Vagina (tissue), 2 donors: ENCODE data around the gene RNF213. TPM values are rescaled to one million over a fixed set of nuclear protein-coding genes. Genes with fewer than 3 reads are reported as not detected.
A peak's percentile ranks its signal among the peaks of the same experiment; 100 is the strongest.

ENCODE experiments used
- DNase-seq, 2 donors: peaks; one replicate each; pipeline ENCODE4 v3.0.0-alpha.2; 2017; ENCODE audit errors: extremely low spot score in 2 of 2
- H3K27ac ChIP-seq: fragments of 200-600 bp; sonication (generic); one replicate; pipeline ENCODE4 v1.5.1; 2019
- H3K27me3 ChIP-seq: fragments of 200-600 bp; sonication (generic); one replicate; pipeline ENCODE4 v1.5.1; 2019
- H3K36me3 ChIP-seq, 2 donors: fragments of 200-600 bp; sonication (generic); one replicate each; pipeline ENCODE4 v1.5.1; 2017 to 2019
- H3K4me1 ChIP-seq: fragments of 200-600 bp; sonication (generic); one replicate; pipeline ENCODE4 v1.5.1; 2019
- H3K4me3 ChIP-seq, 2 donors: fragments of 200-600 bp; sonication (generic); 1 replicate in 1 of 2; 2 replicates in 1 of 2; pipeline ENCODE4 v1.5.1; 2016 to 2019
- H3K9me3 ChIP-seq: fragments of 200-600 bp; sonication (generic); one replicate; pipeline ENCODE4 v1.5.1; 2019
- POLR2A ChIP-seq, 2 donors: fragments of 450-650 bp; IDR thresholded peaks; one replicate each; pipeline ENCODE4 v1.6.1; 2017; ENCODE audit warnings: antibody characterized with exemption in 2 of 2, mild to moderate bottlenecking in 2 of 2, moderate library complexity in 2 of 2
- POLR2AphosphoS5 ChIP-seq, 2 donors: sonication (generic); formaldehyde crosslinking; IDR thresholded peaks; one replicate each; pipeline ENCODE4 v1.9.0; 2017; ENCODE audit warnings: antibody characterized with exemption in 2 of 2, mild to moderate bottlenecking in 2 of 2, low read depth in 1 of 2; ENCODE audit not compliant: insufficient read depth in 1 of 2
- intact Hi-C: fragments of 100-400 bp; cut with DNase I; formaldehyde crosslinking; loops from one replicate; pipeline ENCODE4 v1.15.1; 2023
- total RNA-seq: library from RNA; depleted of rRNA; stranded (reverse); fragments of >200 nt; gene quantifications from one replicate; pipeline ENCODE4 v1.2.3, GENCODE V29; 2016
- TF ChIP-seq, protein P1 (sequence below), 3 experiments: fragments of 450-650 bp in 2 of 3; fragments of 200-600 bp in 1 of 3; sonication (generic) in 1 of 3; IDR thresholded peaks; one replicate each; pipeline ENCODE4 v1.5.1; 2017 to 2019; ENCODE audit warnings: antibody characterized with exemption in 3 of 3, mild to moderate bottlenecking in 2 of 3, moderate library complexity in 2 of 3

RNF213 gene
- total RNA-seq, 1 donor from 2014 or later: 144 TPM

DNA sequence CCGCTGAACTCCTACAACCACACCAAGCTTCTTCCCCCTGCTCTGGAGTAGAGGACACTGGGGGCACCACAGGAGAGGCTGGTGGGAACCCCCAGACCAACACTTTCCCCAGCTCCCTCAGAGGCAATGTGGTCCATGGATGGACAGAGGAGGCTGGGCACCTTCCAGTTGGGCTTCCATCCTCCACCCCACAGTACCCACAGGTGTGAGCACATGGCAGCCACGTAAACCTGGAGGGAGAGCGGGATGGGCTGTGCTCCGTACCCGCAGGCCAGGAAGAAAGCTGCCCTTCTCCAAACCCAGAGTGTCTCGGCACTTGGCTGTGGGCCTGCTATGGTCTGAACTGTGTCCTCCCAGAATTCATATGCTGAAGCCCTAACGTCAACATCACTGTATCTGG is 42.3 kb upstream of the RNF213 start:
- intact Hi-C loops: no loop called here
- H3K4me3 ChIP-seq: no peak overlapping the region
- TF ChIP-seq, protein P1, sequence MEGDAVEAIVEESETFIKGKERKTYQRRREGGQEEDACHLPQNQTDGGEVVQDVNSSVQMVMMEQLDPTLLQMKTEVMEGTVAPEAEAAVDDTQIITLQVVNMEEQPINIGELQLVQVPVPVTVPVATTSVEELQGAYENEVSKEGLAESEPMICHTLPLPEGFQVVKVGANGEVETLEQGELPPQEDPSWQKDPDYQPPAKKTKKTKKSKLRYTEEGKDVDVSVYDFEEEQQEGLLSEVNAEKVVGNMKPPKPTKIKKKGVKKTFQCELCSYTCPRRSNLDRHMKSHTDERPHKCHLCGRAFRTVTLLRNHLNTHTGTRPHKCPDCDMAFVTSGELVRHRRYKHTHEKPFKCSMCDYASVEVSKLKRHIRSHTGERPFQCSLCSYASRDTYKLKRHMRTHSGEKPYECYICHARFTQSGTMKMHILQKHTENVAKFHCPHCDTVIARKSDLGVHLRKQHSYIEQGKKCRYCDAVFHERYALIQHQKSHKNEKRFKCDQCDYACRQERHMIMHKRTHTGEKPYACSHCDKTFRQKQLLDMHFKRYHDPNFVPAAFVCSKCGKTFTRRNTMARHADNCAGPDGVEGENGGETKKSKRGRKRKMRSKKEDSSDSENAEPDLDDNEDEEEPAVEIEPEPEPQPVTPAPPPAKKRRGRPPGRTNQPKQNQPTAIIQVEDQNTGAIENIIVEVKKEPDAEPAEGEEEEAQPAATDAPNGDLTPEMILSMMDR (IDR thresholded peaks at IDR 0.05): no peak
- TF ChIP-seq POLR2AphosphoS5 (IDR thresholded peaks at IDR 0.05; ENCODE audit: insufficient read depth in 1 of 2, low read depth in 1 of 2) (no peak), POLR2A (IDR thresholded peaks at IDR 0.05) (no peak)
- H3K27ac ChIP-seq: no peak overlapping the region
- peaks cover 0 to 20% of the 10 kb centered on the region in 2 donors for H3K36me3 ChIP-seq
- H3K27me3 ChIP-seq: no peaks in the 10 kb centered on the region
- H3K9me3 ChIP-seq: no peaks in the 10 kb centered on the region
- H3K4me1 ChIP-seq: peaks cover 42% of the 10 kb centered on the region
- DNase-seq: no peak

DNA sequence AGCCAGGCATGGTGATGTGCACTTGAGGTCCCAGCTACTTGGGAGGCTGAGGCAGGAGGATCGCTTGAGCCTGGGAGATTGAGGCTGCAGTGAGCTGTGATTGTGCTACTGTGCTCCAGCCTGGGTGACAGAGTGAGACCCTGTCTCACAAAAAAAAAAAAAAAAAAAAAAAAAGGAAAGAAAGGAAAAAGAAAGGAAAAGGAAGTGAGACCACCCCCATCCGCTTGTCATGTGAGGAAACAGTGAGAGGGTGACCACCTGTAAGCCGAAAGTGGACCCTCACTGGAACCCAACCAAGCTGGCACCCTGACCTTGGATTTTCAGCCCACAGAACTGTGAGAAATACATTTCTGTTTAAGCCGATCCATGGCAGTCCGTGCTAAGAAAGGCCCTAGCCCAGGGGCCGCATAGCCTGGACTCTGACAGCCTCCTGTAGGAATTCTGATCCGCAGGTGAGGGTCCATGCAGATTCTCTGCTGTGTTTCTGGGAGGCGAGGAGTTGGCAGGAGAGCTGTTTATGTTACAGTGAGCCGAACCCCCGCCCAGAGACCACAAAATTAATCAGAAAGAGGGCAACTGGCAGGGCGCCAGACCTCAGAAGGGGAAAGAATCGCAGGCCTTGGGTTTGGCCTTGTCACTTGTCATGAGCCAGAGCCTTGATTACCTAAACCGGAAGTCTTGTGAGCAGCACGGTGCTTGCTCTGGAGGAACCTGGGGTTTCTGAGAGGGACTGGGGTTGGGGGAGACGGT is 41.5 kb upstream of the RNF213 start:
- no peak for DNase-seq
- TF ChIP-seq POLR2AphosphoS5 (IDR thresholded peaks at IDR 0.05; ENCODE audit: insufficient read depth in 1 of 2, low read depth in 1 of 2) (peak in 1 of 2 donors; percentile 63), POLR2A (IDR thresholded peaks at IDR 0.05) (no peak)
- no peaks in the 10 kb centered on the region for H3K9me3 ChIP-seq

DNA sequence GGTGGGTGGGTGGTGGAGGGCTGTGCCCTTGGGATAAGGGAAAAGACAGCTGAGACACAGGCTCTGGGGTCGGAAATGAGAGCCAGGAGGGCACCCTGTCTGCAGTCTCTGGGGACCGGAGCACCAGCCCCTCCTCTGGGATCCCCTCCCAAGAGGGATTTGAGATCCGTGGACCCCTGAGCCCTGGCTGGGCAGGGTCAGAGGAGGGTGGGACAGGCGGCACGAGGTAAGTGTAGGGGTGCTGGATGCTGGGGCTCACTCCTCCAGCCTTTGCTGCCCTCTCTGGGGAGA is 40.9 kb upstream of the RNF213 start:
- no peak for DNase-seq
- H3K27ac ChIP-seq: peak overlapping the region; percentile 90
- H3K36me3 ChIP-seq: peaks cover 0 to 11% of the 10 kb centered on the region in 2 donors
- H3K4me1 ChIP-seq: peaks cover 42% of the 10 kb centered on the region
- no peaks in the 10 kb centered on the region for H3K9me3 ChIP-seq
- H3K27me3 ChIP-seq: no peaks in the 10 kb centered on the region
- TF ChIP-seq POLR2AphosphoS5 (IDR thresholded peaks at IDR 0.05; ENCODE audit: insufficient read depth in 1 of 2, low read depth in 1 of 2) (peak in 1 of 2 donors; percentile 51), POLR2A (IDR thresholded peaks at IDR 0.05) (no peak)
- intact Hi-C loops: no loop called here
- H3K4me3 ChIP-seq: peak overlapping the region; percentile 77 to 88

More for the DNA sequence above, 41.5 kb upstream of the RNF213 start:
- H3K4me1 ChIP-seq: peaks cover 42% of the 10 kb centered on the region
- H3K27ac ChIP-seq: peak overlapping the region; percentile 90
- intact Hi-C loops: no loop called here
- H3K4me3 ChIP-seq: peak overlapping the region; percentile 77 to 88
- H3K36me3 ChIP-seq: peaks cover 0 to 16% of the 10 kb centered on the region in 2 donors
- no peaks in the 10 kb centered on the region for H3K27me3 ChIP-seq

DNA sequence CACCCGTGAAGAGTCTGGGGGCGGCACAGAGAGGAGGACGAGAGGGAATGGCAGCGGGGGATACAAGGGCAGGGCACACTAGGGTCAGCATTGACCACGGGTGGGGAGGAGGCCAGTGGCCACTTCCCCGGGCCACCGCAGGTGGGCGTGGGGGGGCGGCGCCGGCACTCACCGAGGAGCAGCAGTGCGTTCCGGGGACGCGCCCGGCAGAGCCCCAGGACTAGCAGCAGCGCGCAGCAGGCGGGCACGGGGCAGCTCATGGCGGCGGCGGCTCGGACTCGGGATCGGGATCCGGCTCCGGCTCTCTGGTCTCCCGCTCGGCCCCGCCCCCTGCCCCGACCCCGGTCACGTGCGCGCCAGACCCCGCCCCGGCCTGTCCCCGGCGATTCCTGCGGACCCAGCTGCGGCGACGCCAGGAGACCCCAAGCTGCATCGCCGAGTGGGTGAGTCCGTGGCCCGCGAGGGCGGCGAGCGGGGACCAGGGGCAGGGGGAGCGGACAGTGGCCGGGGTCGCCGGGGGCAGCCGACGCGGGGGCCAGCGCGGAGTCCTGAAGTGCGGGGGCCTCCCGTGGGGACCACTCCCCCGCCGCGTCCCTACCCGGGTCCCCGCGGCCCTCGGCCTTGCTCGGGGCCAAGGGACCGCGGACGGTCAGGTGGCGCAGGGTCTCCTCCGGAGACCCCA is 40.5 kb upstream of the RNF213 start, which contains the start of the genes SGSH and SLC26A11:
Gene SGSH (minus strand): TSS at position 280 of the 682 bp plus-strand sequence. CDS start 20 bp downstream, at position 260.
Gene SLC26A11 (plus strand): TSS at position 374 of the 682 bp plus-strand sequence. CDS start 1,134 bp downstream, outside the sequence.
- Histone ChIP-seq H3K36me3 (peaks cover 0 to 6% of the 10 kb centered on the region in 2 donors), H3K27ac (peak within 1 kb of the TSS; percentile 90), H3K9me3 (no peaks in the 10 kb centered on the region), H3K27me3 (no peaks in the 10 kb centered on the region), H3K4me1 (peaks cover 42% of the 10 kb centered on the region), H3K4me3 (peak within 1 kb of the TSS; percentile 77 to 88)
- intact Hi-C loops: no loop called here
- TF ChIP-seq, protein P1 (IDR thresholded peaks at IDR 0.05): no peak
- TF ChIP-seq POLR2A (IDR thresholded peaks at IDR 0.05): no peak
- no peak for TF ChIP-seq POLR2AphosphoS5 (IDR thresholded peaks at IDR 0.05; ENCODE audit: insufficient read depth in 1 of 2, low read depth in 1 of 2)
- DNase-seq: no peak

DNA sequence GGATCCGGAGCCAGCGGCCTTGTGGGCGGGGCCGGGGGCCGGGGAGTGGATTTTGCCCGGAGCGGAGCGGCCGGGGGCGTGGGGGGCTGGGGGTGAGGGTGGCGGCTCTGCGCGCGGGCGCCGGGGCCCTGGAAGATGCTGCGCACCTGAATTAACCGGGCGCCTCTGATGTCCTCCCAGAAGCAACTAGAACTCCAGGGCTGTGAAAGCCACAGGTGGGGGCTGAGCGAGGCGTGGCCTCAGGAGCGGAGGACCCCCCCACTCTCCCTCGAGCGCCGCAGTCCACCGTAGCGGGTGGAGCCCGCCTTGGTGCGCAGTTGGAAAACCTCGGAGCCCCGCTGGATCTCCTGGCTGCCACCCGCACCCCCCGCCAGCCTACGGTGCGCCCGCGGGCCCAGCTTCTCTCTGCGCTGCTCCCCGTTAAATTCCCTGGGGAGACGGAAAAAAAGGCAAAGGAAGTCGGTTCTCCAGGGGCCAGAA is 39.9 kb upstream of the RNF213 start:
- H3K27me3 ChIP-seq: no peaks in the 10 kb centered on the region
- H3K27ac ChIP-seq: peak overlapping the region; percentile 90
- intact Hi-C loops: no loop called here
- DNase-seq: no peak
- peak in 1 of 2 donors; percentile 50 for TF ChIP-seq POLR2AphosphoS5 (IDR thresholded peaks at IDR 0.05; ENCODE audit: insufficient read depth in 1 of 2, low read depth in 1 of 2)
- no peak for TF ChIP-seq POLR2A (IDR thresholded peaks at IDR 0.05)
- H3K36me3 ChIP-seq: peaks cover 0 to 6% of the 10 kb centered on the region in 2 donors
- peak overlapping the region; percentile 77 to 88 for H3K4me3 ChIP-seq
- peaks cover 42% of the 10 kb centered on the region for H3K4me1 ChIP-seq
- H3K9me3 ChIP-seq: no peaks in the 10 kb centered on the region

DNA sequence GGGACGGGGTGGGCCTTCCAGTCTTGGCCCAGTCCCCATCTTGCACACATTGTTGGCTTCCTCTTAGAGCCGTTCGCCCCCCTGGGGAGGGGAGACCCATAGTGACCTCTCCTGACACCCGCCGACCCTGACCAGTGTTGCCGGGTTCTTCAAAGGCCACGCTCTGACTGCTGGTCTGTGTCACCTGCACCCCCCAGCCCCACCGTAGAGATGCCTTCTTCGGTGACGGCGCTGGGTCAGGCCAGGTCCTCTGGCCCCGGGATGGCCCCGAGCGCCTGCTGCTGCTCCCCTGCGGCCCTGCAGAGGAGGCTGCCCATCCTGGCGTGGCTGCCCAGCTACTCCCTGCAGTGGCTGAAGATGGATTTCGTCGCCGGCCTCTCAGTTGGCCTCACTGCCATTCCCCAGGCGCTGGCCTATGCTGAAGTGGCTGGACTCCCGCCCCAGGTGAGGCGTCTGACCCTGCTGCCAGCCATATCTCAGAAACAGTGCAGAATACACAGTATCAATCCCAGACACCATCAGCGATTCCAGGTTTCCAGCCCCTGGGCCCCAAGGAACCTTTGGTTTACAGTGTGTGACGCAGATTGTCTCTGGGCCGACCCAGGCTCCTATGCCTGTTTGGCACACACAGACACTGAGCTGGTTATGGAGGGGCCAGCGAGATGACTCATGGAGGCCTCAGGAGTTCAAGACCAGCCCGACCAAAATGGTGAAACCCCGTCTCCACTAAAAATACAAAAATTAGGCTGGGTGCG is 39.1 kb upstream of the RNF213 start:
- peaks cover 0 to 4% of the 10 kb centered on the region in 2 donors for H3K36me3 ChIP-seq
- TF ChIP-seq, protein P1 (IDR thresholded peaks at IDR 0.05): no peak
- no peak for TF ChIP-seq POLR2A (IDR thresholded peaks at IDR 0.05)
- no peak for TF ChIP-seq POLR2AphosphoS5 (IDR thresholded peaks at IDR 0.05; ENCODE audit: insufficient read depth in 1 of 2, low read depth in 1 of 2)
- H3K27me3 ChIP-seq: no peaks in the 10 kb centered on the region
- intact Hi-C loops: no loop called here
- DNase-seq: no peak
- no peak overlapping the region for H3K27ac ChIP-seq
- H3K4me3 ChIP-seq: peak overlapping the region; percentile 77 to 88
- no peaks in the 10 kb centered on the region for H3K9me3 ChIP-seq
- H3K4me1 ChIP-seq: peaks cover 42% of the 10 kb centered on the region
